ENCODE measurements around the gene SORBS1.

Gene SORBS1

DNA sequence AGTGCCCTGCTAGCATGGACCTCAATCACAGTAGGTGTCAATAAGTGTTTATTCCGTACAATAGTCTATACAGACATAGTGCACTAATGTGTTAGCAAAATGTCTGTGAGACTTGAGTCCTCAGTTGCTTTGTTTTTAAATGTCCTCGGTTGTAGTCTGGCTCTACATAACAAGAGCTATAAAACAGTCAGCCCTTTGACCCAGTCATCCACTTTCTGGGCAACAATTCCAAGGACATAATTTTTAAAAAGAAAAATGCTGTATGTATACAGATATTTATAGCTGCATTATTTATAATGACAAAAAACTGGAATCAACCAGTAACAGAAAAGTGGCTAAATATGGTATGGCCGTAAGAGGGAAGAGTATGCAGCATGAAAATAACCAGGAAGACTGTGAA, 267.5 kb downstream of the SORBS1 start:
- DNase-seq (ENCODE audit: low read depth in 2 of 2) = no peak

- no peak for DNase-seq (ENCODE audit: low read depth in 2 of 2)
Observed at GRCh38 chr10:95291365-95292039, 269.7 kb downstream of the SORBS1 start.

- no peak for DNase-seq (ENCODE audit: low read depth in 2 of 2)
Observed at GRCh38 chr10:95290461-95291364, 270.5 kb downstream of the SORBS1 start, which contains the start of gene PDLIM1. PDLIM1 (minus strand) TSS chr10:95291003; CDS start chr10:95290915, 88 bp downstream.

DNA sequence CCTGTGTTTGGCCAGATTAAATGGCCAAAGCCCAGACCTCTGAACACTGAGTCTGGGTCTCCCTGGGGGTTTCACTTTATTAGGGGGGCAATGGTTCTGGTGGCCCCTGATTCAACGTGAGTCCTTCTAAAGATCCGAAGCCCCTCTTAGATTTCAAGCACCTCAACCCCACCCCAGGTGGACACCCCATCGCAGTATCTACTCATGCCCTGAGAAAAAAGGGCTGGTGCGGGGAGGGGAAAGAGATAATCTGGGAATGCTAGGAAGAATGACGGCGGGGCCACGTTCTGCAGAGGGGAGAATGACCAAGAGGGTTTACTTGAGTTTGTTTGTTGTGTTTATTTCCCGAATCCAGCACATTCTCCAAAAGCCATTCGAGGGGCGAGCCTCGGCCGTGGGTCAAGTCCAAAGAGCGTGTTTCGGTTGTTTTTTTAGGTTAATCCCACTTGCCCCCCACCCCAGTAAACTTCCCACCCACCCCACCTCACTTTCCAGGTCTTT, 271.2 kb downstream of the SORBS1 start:
- DNase-seq (ENCODE audit: low read depth in 2 of 2) = no peak

GRCh38 chr10:95289003-95289920, 271.9 kb downstream of the SORBS1 start:
- DNase-seq (ENCODE audit: low read depth in 2 of 2) = no peak

GRCh38 chr10:95288303-95288702, 272.9 kb downstream of the SORBS1 start:
- DNase-seq (ENCODE audit: low read depth in 2 of 2) = no peak

- DNase-seq (ENCODE audit: low read depth in 2 of 2) = no peak
Observed at GRCh38 chr10:95287281-95287680, 273.9 kb downstream of the SORBS1 start.

GRCh38 chr10:95286707-95287106, 274.5 kb downstream of the SORBS1 start:
- no peak for DNase-seq (ENCODE audit: low read depth in 2 of 2)

DNA sequence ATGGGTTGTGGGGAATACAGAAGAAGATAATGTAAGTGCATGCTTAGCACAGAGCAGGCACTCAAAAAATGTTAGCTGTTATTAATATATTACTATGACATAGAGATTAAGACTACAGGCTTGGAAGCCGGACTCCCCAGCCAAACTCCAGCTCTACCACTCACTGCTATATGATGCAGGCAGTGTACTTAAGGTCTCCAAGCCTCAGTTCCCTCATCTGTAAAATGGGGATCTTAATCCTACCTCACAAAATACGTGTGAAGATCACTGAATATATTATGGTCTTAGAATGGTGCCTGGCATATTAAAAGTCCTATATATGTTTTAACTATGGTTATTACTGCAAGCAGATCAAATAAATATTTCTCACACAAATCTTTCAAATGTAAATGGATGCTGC, 275.6 kb downstream of the SORBS1 start:
- DNase-seq (ENCODE audit: low read depth in 2 of 2) = no peak

DNA sequence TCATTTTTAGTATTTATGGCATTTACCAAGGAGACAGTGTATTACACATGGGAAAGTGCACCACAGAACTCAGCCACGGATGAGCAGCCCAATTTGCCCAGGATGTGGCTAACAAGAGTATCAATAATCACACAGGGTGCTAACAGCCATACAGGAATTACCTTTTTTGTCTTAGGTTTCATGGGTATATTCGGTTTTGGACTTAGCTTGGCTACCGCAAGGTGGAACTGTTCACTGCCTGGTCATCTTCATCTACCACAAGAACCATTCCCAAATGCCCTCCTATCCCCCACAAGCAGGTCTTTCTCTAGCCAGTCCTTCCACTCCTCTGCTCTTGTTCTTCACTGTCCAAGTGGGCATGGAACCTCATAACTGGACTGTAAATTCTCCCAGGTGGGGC, 276.4 kb downstream of the SORBS1 start:
- no peak for DNase-seq (ENCODE audit: low read depth in 2 of 2)

- no peak for DNase-seq (ENCODE audit: low read depth in 2 of 2)
Observed at GRCh38 chr10:95282107-95282506, 279.1 kb downstream of the SORBS1 start.

- no peak for DNase-seq (ENCODE audit: low read depth in 2 of 2)
Observed at GRCh38 chr10:95281206-95281605, 280.0 kb downstream of the SORBS1 start.

GRCh38 chr10:95280637-95281036, 280.5 kb downstream of the SORBS1 start:
- no peak for DNase-seq (ENCODE audit: low read depth in 2 of 2)

DNA sequence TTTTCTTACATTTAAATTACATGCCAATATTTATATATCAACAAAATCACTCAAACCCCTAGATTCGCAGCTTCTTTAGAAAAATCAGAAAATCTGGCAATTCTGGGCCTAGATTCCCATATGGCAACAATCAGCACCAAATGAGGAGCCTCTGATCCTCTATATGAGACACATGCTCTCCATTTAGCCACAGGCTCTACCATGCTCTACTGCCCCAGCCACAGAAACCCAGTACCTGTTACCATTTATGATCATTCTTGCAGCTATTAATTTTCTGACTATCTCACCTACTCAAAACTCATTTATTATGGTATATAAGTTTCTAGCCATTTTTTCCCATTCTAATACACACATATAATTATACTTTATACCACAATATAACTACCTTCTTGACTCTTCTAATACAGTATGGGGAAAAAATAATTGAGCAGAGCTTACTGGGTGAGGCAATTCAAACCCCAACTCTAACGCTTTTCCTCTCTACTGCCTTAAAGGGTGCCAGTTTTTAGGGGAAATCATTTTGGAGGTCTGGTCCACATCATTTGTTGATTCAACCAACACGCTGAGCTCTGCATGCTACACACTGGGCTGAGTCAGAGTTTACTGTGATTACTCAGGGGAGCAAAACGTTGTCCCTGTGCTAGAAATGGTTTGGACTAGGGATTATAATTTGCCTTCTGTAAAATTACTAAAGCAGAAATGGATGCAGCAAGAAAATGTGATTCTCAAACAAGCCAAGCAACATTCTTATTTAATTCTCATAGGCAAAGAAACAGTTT, 281.9 kb downstream of the SORBS1 start:
- no peak for DNase-seq (ENCODE audit: low read depth in 2 of 2)

DNA sequence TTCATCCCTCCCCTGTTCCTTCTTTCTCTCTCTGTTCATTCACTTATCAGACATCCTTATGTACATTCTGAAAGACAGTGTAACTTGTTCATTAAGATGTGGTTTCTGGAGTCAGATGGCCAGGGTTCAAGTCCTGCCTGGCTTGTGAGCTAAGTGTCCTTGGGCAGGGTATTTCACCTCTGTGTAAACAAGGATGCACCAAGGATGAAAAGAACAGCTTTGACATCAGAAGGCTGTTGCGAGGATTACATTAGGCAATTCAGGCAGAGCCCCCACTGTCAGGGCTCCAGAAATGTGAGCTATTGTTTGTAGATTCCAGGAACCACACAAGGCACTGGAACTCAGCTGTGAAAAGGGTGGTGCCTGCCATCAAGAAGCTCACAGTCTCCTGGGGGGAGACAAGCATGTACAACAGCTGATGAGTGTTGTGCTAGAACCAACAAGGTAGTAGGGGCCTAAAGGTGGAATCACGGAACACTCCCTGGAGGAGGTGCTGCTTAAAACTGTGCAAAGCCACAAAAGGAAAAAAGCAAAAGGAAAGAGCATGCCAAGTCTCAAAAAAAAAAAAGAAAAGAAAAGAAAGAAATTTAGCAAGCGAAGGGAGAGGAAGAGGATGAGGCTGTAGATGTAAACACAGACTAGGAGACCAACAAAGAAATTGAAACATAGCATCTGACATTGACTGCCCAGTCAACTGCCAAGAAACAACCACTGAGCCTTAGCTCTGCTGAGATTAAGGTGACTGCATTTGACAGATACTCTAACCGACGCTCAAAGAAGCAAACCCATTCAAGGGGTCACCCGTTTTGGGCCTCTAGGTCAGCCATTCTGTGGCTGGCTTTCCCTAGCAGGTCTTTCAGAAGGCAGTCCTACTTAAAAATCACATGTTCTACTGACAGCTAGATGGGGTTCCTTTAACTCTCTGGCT, 282.8 kb downstream of the SORBS1 start:
- DNase-seq (ENCODE audit: low read depth in 2 of 2) = no peak

DNA sequence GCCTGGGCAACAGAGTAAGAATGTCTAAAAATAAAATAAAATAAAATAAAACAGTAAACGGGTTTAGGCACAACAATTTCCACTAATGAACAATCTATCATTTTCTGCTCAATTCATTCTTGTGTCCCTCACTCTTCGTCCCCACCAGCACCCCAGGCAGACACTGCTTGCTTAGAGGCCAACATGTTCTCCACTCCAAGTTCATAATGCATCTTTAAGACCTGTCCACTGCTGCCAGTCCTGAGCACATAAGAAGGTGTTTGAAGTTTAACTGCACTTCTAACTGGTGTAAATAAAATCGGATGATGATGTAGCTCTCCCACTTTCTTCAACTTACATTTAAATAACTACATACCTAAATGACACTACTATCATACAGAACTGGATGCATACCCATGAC, 283.6 kb downstream of the SORBS1 start:
- DNase-seq (ENCODE audit: low read depth in 2 of 2) = no peak

DNA sequence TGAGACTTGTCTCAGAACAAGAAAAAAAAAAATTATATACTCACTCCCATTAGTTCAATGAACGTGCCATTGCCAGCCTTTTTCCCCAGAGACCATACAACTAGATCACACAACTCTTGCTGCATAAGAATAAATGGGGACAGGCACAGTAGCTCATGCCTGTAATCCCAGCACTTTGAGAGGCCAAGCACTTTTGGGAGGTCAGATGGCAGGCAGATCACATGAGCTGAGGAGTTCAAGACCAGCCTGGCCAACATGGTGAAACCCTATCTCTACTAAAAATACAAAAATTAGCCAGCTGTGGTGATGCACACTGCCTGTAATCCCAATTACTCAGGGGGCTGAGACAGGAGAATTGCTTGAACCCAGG, 284.0 kb downstream of the SORBS1 start:
- DNase-seq (ENCODE audit: low read depth in 2 of 2) = no peak

DNA sequence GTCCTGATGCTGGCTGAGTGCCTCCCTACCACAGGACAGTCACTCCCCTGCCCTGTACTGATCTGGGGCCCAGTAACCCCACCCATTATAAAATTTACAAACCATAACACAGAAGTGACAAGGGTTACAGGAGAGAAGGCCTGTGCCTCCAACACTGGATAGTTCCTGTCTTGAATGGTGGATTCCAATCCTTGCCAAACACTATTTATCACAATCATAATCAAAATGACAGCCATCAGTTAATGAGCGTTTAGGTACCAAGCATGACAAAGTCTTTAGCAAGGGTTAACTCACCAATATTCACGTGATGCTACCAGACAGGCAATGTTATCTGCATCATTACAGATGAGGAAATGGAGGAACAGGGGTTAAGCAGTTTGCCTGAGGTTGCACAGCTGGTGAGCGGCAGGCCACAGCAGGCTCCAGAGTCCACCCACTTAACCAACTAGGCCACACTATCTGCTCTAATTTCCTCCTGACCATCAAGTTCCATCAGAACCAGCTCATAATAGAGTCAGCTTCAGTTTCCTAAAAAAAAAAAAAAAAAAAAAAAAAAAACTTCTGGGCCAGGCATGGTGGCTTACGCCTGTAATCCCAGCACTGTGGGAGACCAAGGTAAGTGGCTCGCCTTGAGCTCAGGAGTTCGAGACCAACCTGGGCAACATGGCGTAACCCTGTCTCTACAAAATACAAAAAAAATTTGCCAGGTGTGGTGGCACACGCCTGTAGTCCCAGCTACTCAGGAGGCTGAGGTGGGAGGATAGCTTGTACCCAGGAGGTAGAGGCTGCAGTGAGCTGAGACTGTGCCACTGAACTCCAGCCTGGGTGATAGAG, 284.6 kb downstream of the SORBS1 start:
- no peak for DNase-seq (ENCODE audit: low read depth in 2 of 2)

GRCh38 chr10:95275726-95276366, 285.3 kb downstream of the SORBS1 start:
- DNase-seq (ENCODE audit: low read depth in 2 of 2) = no peak
